Heart left ventricle (tissue), 16 donors: Measurements from ENCODE around the gene AMBP. TPM values are rescaled to one million over a fixed set of nuclear protein-coding genes. Genes with fewer than 3 reads are reported as not detected.
"Not testable (repeated sequence)": the region's sequence is repeated elsewhere in the genome, so short reads cannot be mapped to it uniquely, and the experiment has no call there.

Experiments
- ATAC-seq, 4 donors: fragments of 200-7000 bp; cut with Tn5 transposase; one replicate each; pipeline ENCODE4 v1.9.1; 2020 to 2022; ENCODE audit warnings: moderate library complexity in 4 of 4, mild to moderate bottlenecking in 3 of 4, moderate number of reproducible peaks in 1 of 4
- DNase-seq, 5 donors: peaks; one replicate each; pipeline ENCODE4 v3.0.0-alpha.2; 2020
- H3K27ac ChIP-seq, 12 donors: fragments of 200-600 bp; sonication (generic) in 4 of 12; one replicate each; pipeline versions ENCODE4 v1.5.0 to v1.8.0; 2016 to 2022; ENCODE audit warnings: mild to moderate bottlenecking in 2 of 12
- H3K27me3 ChIP-seq, 9 donors: fragments of 200-600 bp; sonication (generic) in 2 of 9; one replicate each; pipeline versions ENCODE4 v1.5.1 to v1.8.0; 2016 to 2022; ENCODE audit warnings: mild to moderate bottlenecking in 3 of 9
- H3K36me3 ChIP-seq, 9 donors: fragments of 200-600 bp; sonication (generic) in 2 of 9; one replicate each; pipeline versions ENCODE4 v1.5.0 to v1.8.0; 2018 to 2022; ENCODE audit warnings: mild to moderate bottlenecking in 2 of 9
- H3K4me1 ChIP-seq, 12 donors: fragments of 200-600 bp; sonication (generic) in 4 of 12; one replicate each; pipeline versions ENCODE4 v1.5.0 to v1.8.0; 2016 to 2022; ENCODE audit warnings: mild to moderate bottlenecking in 3 of 12
- H3K4me3 ChIP-seq, 12 donors: fragments of 200-600 bp; sonication (generic) in 4 of 12; one replicate each; pipeline versions ENCODE4 v1.5.0 to v1.8.0; 2017 to 2022; ENCODE audit warnings: mild to moderate bottlenecking in 9 of 12, moderate library complexity in 4 of 12
- H3K9me3 ChIP-seq, 12 donors: fragments of 200-600 bp; sonication (generic) in 4 of 12; one replicate each; pipeline versions ENCODE4 v1.5.0 to v1.8.0; 2016 to 2022; ENCODE audit warnings: mild to moderate bottlenecking in 1 of 12
- POLR2A ChIP-seq, 2 donors: fragments of 450-650 bp; IDR thresholded peaks; one replicate each; pipeline ENCODE4 v1.6.1; 2017; ENCODE audit warnings: antibody characterized with exemption in 2 of 2, mild to moderate bottlenecking in 2 of 2, moderate library complexity in 2 of 2
- WGBS, 4 donors: extraction: QIAGEN DNeasy Blood & Tissue Kit in 2 of 4; methylation state at CpG; one replicate each; pipeline versions ENCODE4 v1.1.5 to v1.1.7; 2013 to 2018; 5-methylcytosine and 5-hydroxymethylcytosine counted together
- intact Hi-C, 10 donors: fragments of 100-400 bp; cut with DNase I; formaldehyde crosslinking; loops; one replicate each; pipeline versions ENCODE4 v1.11.1 to v1.14.2; 2022
- polyA plus RNA-seq, 2 donors: library from polyadenylated mRNA; stranded (reverse); fragments of 200-250 nt; gene quantifications; one replicate each; pipeline ENCODE4 v1.2.3, GENCODE V29; 2013
- total RNA-seq, 9 donors: library from RNA; depleted of rRNA in 2 of 9; stranded (reverse); fragments of >200 nt in 2 of 9; fragmentation: NEBNext Ultra II Directional in 3 of 9; extraction: Animal tissue kit (Norgen Biotek cat#: 25700) in 3 of 9; gene quantifications; one replicate each; pipeline versions ENCODE4 v1.1.0 to v1.2.4, GENCODE V29; 2016 to 2023
- TF ChIP-seq, protein P1 (sequence below), 12 donors: fragments of 200-600 bp; sonication (generic) in 4 of 12; IDR thresholded peaks; one replicate each; pipeline versions ENCODE4 v1.5.0 to v1.8.0; 2018 to 2022; ENCODE audit warnings: antibody characterized with exemption in 12 of 12, mild to moderate bottlenecking in 5 of 12
- donor health status: ischemic (EF 13 %, LVEDD 7.1; RV severe dilation, severe dysfunction).
- donor health status: healthy with polysubstance abuse.
- donor health status: DM: no; HTN: yes; CAD: no.
- donor health status: DM: no; HTN: no; CAD: no.
- donor health status: ischemic (EF 25% LVEDD 6.9; RV normal size, moderate dysfunction).
- donor health status: ischemic (EF 25% LVEDD 5.7; RV mildly dilated, moderate dysfunction).
- donor health status: healthy.
- donor health status: DM: yes; HTN: yes; CAD: no.
- donor health status: ischemic (EF 35%, LVEDD 5.7; RV mildly dilated, moderate dysfunction).
- donor health status: nonischemic (EF 11% LVEDD 7.7; RV severe dilation, severe dysfunction).
- donor health status: DM: yes; HTN: yes; CAD: no.
- donor health status: PGD.
- donor health status: ischemic (EF 29% LVEDD 5.4; RV normal size, mild dysfunction).
- donor health status: nonischemic (EF 23%, LVEDD 6.1; RV moderate dilation, normal function).

AMBP gene
- total and polyA plus RNA-seq, 11 donors = 0.08 to 0.32 (median 0.20) TPM; not detected in 8

DNA sequence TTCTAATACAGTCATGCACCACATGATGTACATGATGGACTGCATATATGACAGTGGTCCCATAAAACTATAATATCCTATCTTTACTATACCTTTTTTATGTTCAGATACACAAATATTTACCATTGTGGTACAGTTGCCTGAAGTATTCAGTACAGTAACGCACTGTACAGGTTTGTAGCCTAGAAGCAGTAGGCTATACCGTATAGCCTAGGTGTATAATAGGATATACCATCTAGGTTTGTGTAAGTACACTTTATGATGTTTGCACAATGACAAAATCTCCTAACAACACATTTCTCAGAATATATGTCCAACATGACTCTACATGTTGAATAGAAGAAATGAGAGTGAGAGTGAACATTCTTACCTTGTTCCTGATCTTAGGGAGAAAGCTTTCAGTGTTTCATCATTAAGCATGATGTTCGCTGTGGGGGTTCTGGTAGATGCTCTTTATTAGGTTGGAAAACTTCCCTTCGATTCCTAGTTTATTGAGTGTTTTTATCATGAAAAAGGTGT is 31.8 kb downstream of the AMBP start:
- H3K27me3 ChIP-seq = no peaks in the 10 kb centered on the region
- H3K36me3 ChIP-seq = peaks cover 0 to 41% (median 20%) of the 10 kb centered on the region in 9 donors
- intact Hi-C loops = no loop called here
- no peak for DNase-seq
- no peak for ATAC-seq
- no peak overlapping the region for H3K27ac ChIP-seq
- peaks cover 0 to 28% (median 1%) of the 10 kb centered on the region in 12 donors for H3K9me3 ChIP-seq
- H3K4me3 ChIP-seq = no peak overlapping the region
- TF ChIP-seq POLR2A (IDR thresholded peaks at IDR 0.05) = no peak
- TF ChIP-seq, protein P1, sequence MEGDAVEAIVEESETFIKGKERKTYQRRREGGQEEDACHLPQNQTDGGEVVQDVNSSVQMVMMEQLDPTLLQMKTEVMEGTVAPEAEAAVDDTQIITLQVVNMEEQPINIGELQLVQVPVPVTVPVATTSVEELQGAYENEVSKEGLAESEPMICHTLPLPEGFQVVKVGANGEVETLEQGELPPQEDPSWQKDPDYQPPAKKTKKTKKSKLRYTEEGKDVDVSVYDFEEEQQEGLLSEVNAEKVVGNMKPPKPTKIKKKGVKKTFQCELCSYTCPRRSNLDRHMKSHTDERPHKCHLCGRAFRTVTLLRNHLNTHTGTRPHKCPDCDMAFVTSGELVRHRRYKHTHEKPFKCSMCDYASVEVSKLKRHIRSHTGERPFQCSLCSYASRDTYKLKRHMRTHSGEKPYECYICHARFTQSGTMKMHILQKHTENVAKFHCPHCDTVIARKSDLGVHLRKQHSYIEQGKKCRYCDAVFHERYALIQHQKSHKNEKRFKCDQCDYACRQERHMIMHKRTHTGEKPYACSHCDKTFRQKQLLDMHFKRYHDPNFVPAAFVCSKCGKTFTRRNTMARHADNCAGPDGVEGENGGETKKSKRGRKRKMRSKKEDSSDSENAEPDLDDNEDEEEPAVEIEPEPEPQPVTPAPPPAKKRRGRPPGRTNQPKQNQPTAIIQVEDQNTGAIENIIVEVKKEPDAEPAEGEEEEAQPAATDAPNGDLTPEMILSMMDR (IDR thresholded peaks at IDR 0.05) = no peak
- 96 to 98% (median 97%) methylated on average over 4 of the region's 4 CpGs for WGBS, 4 donors
- no peaks in the 10 kb centered on the region for H3K4me1 ChIP-seq

DNA sequence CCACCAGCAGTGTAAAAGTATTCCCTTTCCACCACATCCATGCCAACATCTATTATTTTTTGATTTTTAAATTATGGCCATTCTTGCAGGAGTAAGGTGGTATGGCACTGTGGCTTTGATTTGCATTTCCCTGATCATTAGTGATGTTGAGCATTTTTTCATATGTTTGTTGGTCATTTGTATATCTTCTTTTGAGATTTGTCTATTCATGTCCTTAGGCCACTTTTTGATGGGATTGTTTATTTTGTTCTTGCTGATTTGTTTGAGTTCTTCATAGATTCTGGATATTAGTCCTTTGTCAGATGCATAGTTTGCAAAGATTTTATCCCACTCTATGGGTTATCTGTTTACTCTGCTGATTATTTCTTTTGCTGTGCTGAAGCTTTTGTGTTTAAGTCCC is 34.4 kb downstream of the AMBP start:
- Histone ChIP-seq H3K36me3 (peaks cover 0 to 25% (median 5%) of the 10 kb centered on the region in 9 donors), H3K9me3 (peaks cover 0 to 28% (median 1%) of the 10 kb centered on the region in 12 donors)
- H3K4me1 ChIP-seq, H3K27me3 ChIP-seq, ATAC-seq, intact Hi-C loops, H3K4me3 ChIP-seq, DNase-seq, H3K27ac ChIP-seq: not testable (repeated sequence)

DNA sequence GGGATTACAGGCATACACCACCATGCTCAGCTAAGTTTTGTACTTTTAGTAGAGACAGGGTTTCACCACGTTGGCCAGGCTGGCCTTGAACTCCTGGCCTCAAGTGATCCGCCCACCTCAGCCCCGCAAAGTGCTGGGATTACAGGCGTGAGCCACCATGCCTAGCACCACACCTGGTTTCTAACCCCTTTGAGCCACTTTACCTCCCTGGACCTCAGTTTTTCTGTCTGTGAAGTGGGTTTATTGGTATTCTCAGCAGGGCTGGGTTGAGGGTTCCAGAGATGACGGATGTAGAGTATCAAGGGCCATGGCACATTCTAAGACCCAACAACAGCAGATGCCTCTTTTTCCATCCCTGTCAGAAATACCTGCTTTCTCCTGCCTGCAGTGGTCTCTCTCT is 38.6 kb downstream of the AMBP start:
- no peaks in the 10 kb centered on the region for H3K4me1 ChIP-seq
- H3K27ac ChIP-seq = no peak overlapping the region
- 95 to 98% (median 96%) methylated on average over 5 of the region's 5 CpGs for WGBS, 4 donors
- no peak for ATAC-seq
- peaks cover 0 to 20% (median 1%) of the 10 kb centered on the region in 12 donors for H3K9me3 ChIP-seq
- H3K4me3 ChIP-seq = no peak overlapping the region
- peaks cover 0 to 44% (median 16%) of the 10 kb centered on the region in 9 donors for H3K36me3 ChIP-seq
- DNase-seq = no peak
- H3K27me3 ChIP-seq = no peaks in the 10 kb centered on the region
- intact Hi-C loops = loop anchor here in 2 of 10 donors (10.0 kb wide), 1 partner anchor 305 kb away; no protein-coding TSS in a partner anchor
- TF ChIP-seq, protein P1 (IDR thresholded peaks at IDR 0.05) = no peak
- no peak for TF ChIP-seq POLR2A (IDR thresholded peaks at IDR 0.05)

DNA sequence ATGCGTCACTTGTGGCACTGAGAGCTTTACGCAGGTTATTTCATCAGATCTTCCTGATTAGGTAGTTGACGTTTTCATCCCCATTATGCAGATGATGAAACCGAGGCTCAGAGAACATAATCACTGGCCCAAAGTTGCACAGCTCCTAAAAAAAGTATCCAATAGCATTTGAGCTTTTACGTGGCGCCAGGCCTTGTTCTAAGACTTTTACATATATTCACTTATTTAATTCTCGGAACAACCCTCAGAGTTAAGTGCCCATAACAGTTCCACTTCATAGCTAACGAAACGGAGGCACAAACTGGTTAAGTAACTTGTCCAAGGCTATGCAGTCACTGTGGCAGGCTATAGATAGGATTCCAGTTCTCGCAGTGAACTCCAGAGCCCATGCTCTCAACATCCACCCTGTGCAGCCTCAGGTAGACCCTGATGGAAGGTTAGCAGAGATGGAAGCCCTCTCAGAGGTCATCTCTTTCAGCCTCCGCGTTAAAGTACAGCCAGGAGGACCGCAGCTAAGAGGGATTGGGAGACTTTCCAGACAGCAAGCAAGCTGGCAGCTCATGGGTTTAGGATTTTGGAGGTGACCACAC is 39.3 kb downstream of the AMBP start:
- Histone ChIP-seq H3K27me3 (no peaks in the 10 kb centered on the region), H3K4me3 (no peak overlapping the region), H3K4me1 (no peaks in the 10 kb centered on the region), H3K36me3 (peaks cover 0 to 50% (median 16%) of the 10 kb centered on the region in 9 donors), H3K9me3 (peaks cover 0 to 13% (median 0%) of the 10 kb centered on the region in 12 donors), H3K27ac (no peak overlapping the region)
- intact Hi-C loops = loop anchor here in 2 of 10 donors (10.0 kb wide), 1 partner anchor 304 kb away; no protein-coding TSS in a partner anchor
- WGBS, 4 donors = 94 to 98% (median 96%) methylated on average over 13 of the region's 13 CpGs
- no peak for TF ChIP-seq POLR2A (IDR thresholded peaks at IDR 0.05)
- TF ChIP-seq, protein P1 (IDR thresholded peaks at IDR 0.05) = no peak
- ATAC-seq (no peak), DNase-seq (no peak)
